ENCODE data around the gene EXTL1.

Gene EXTL1

DNA sequence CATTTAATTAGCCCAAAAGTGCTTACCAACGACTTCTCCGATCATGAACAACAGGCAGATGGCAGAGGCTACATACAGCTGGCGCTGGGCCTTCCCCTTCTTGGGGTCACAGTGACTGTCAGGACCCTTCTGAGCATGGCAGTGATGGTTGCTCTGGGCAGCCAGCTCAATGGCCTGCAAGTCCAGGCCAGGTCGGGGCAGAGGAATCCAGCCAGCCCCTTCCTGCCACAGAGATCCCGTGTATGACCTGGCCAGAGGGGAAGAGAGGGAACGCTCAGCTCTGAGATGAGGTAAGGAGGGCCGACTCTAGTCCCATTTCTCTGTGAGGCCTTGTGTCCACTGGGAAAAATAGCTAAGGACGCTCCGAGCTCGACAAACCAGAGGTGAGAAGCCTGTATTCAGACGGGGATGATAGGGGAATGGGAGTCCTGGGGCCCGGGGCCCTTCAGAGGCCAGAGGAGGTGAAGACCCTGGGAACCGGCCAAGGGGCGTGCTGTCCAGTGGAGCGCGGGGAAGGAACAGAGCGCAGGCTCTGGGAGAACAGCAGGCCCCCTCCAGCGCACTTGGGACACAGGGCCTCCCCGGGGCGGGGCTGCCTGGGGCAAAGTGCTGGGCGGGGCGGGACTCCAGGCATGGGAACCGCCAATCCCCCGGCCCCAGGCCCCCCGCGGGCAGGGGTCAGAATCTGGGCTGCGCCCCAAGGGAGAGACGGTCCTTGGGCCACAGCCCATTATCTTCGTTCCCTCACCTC is 23.6 kb downstream of the EXTL1 start:
- DNase-seq, result no peak

DNA sequence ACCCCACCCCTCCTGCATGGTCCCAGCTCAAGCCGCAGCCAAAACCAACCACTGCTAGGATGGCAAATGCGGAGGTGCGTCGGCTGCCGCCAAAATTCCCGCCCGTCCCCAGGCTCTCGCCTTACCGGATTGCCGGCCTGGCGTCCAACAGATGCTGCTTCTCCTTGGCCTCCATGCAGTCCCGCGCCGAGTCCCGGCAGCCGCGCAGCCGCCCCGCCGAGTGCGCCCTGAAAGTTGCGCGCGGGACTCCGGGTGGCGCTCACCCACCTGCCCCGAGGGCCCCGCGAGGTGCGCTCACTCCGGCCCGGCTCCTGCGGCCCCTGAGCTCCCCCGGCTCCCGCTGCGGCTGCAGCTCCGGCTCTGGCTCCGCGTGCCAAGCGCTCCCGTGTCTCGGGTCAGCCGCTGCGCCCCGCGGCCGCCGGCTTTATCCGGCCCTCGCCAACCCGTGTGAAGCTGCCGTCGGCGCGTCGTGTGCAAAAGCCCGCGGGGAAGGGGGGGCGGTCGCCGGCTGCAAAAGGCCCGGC is 24.2 kb downstream of the EXTL1 start, which contains the start of gene SLC30A2:
Gene SLC30A2, minus strand, starts transcription at position 397 of the 524 bp plus-strand sequence. Its CDS starts 222 bp downstream, at position 175.
- DNase-seq, result no peak

DNA sequence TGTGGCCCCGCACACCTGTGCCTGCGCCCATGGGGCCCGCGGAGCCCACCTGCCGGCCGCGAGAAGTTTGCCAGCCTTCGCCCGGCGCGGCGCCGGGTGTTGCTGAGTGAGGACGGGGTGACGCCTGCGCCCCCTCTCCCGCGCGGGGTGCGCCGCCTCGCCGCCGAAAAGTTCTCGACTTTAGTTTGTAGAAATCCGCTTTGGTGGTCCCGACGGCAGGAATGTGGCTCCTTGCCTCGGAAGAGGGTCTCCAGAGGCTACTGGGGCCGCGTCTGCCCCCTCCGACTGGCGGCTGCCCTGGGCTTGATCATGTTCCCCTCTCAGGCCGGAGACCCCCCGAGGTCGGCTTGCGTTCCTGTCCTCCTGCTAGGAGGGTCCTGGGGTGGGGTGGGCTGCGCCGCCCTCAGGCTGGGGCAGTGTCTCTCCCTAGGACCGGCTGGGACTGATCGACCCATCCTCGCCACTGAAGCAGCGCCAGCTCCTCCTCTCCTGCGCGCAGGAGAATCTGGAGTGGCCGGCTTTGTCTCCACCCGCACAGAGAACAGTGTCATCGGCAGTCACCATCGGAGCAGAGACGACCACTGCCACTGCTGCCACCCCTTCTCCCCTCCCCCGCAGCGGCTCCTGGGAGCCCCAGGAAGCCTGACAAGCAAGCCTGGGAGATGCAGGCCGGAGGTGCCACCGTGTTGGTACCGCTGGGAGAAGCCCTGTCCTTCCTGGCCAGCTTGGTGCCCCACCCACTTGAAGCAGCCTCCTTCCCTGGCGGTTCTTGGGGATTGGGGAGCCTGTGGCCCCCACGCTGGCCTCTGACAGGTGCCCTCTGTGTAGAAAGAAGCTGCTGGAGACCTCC is 24.9 kb downstream of the EXTL1 start:
- DNase-seq, result no peak

DNA sequence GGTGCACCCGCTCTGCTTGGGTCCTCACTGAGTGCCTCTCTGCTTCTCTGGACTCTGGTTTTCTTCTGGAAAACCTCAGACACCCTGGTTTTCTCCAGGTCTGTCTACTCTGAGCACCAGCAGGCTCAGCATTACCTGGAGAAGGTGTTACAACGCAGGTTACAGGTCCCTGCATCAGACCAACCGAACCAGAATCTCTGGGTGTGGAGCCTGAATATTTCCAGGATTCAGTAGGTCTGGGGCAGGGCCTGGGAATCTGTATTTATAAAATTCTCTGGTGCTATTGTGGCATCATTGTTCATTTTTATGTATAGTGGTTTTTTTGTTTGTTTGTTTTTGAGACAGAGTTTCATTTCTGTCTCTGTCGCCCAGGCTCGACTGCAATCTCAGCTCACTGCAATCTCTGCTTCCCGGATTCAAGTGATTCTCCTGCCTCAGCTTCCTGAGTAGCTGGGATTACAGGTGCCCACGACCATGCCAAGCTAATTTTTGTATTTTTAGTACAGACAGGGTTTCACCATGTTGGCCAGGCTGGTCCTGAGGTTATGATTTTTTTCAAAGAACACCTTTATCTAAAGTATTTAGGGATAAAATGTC is 25.8 kb downstream of the EXTL1 start:
- no peak for DNase-seq

DNA sequence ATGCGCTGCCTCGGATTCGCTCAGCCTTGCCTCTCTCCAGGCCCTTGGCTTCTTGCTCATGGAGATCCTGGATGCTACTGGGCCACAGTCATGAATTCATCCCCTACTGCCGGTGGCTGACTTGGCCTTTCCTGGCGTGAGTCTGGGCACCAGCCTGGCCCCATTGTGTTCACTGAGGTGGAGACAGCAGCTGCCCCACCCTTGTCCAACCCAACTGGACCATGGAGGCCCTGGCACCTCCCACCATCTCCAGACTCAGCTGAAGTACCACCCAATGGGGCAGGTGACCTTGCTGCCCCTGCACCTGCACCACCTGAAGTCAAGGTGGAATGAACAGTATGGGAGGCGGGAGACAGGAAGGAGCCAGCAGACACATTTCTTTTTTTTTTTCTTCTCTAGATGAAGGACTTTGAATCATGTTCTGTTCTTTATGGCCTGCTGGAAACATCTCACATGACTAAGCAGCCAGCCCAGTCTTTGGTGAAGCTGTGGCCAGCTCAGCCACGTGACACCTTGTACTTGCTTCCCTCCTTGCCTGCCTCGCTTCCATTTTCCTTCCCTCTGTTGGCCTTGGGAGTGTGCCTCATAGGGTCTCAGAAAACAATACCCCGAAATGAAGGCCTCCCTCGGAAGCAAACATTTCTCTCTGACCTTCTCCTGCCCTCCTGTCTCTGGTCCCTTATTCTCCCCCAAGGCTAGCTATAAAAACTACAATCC is 28.1 kb downstream of the EXTL1 start:
- DNase-seq, result no peak

DNA sequence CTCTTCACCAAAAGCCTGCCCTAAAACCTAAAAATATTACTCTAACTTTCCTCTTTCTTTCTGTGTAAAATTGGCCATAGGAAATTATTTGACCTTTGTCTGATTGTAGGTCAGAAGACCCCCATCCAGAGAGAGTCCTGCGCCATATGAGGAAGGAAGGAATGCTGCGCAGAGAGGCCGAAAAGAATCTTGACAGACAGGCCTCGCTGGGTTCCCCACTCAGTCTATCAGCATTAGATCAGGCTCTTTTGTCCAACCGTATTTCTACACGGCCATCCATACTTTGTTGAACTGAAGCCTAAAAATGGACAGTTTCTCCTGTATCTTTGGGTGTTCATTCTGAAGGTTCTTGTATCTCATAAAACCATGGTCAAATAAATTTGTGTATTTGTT is 28.7 kb downstream of the EXTL1 start:
- DNase-seq, result no peak

DNA sequence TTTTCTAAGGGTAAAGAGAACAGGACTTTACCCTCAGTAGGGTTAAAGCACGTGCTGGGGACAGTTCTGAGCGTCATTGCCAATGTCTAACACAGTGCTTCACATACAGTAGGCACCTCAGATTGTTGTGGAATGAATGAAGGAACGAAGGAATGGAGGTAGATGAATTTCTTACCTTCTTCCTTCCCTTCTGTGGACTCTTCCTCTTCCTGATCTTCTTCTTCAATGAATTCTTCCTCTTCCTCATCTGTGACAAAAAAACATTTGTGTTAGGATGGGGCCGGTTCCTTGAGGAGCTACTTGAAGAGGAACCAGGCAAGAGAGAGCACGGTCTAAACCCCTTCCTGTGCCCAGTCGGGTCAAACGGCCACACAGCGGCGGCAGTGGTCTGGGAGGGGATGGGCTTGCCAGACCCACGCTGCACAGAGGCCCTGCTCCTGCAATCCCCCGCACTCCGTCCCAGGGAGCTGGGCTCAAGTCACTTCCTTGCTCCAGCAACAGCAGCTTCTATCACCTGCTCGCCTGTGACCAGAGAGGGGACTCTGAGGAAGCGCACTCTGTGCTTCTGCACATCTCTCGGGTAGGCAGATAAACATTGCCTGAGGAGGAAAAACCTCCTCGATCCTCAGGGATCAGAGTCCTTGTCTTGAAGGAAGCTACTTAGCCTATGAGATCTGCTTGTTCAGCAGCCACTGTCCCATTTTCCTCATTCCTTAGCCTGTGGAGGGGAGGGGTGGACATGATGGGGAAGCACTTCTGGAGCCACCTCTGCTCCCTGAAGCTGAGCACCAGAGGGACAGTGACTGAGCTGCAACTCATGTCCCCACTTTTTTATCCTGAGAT is 32.4 kb downstream of the EXTL1 start:
- no peak for DNase-seq

DNA sequence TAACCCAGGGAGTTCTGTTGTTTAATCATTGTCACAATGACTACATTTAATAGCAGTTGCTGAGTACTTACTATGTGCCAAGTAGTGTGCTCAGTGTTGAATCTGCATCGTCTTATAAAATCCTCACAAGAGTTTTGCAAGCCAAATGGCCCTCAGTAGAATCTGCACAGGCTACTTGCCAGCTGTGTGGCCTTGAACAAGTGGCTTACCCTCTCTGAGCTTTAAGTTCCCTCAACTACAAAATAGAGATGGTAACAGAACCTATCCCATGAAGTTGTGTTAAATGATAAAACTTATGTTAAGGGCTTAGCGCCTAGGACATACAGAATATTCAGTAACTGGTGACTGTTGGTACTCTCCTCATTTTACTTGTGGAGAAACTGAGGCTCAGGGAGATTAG is 33.5 kb downstream of the EXTL1 start:
- DNase-seq, result no peak

DNA sequence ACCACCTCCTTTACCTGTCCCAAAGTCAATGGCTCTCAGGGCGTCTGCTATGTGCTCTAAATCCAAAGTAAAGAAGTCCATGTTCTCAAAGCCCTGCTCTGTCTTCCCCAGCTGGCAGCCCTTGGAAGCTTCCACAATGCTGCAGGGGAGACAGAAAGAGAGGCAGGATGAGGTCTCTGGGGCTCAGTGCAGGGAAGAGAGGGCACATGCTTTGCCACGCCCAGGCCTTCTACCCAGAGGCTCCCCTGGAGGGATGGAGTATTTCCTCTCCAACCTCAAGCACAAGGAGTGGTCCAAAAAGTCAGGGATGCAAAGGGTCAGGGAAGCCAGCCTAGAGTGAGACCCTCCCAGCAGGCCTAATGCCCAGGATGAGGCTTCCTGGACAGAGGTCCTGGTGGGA is 35.6 kb downstream of the EXTL1 start:
- no peak for DNase-seq

DNA sequence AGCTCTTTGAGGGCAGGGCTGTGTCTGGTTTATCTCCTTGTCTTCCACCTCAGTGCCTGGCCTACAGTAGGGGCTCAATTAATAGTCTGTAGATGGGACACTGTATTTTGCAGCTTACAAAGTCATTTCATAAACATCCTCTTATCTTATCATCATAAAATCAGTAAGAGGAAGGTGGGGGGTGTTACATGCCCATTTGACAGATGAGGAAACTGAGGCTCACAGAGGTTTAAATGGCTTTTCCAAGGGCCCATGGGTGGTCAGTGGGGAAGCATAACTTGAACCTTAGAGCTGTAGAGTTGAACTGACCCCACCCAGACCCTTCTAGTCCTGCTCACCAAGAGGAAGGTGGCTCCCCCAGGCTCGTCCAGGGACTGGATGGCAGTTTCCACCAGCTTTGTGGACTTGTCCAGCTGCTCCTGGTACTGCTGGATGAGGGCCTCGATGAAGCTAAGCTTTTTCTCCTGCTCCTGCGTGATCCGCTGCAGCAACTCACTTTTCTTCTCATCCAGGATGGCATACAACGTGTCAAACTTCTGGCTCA is 36.5 kb downstream of the EXTL1 start:
- no peak for DNase-seq

DNA sequence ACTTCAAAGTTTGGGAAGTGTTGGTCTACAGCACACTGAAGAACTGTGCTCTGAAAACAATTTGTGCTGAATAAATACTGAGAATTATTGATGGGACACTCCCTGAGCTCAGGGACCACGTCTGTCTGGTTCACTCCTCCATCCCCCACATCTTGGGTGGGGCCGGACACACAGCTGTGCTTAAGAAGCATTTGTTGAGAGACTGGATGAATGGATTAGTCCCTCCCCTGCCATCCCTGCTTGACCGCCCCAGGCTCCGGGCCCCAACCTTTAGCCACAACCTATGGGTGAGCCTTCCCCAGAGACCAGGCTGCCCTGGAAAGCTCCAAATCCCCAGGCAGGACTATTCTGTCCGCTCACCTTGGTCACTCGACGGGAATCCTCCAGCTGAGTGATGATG is 38.3 kb downstream of the EXTL1 start:
- DNase-seq, result no peak

DNA sequence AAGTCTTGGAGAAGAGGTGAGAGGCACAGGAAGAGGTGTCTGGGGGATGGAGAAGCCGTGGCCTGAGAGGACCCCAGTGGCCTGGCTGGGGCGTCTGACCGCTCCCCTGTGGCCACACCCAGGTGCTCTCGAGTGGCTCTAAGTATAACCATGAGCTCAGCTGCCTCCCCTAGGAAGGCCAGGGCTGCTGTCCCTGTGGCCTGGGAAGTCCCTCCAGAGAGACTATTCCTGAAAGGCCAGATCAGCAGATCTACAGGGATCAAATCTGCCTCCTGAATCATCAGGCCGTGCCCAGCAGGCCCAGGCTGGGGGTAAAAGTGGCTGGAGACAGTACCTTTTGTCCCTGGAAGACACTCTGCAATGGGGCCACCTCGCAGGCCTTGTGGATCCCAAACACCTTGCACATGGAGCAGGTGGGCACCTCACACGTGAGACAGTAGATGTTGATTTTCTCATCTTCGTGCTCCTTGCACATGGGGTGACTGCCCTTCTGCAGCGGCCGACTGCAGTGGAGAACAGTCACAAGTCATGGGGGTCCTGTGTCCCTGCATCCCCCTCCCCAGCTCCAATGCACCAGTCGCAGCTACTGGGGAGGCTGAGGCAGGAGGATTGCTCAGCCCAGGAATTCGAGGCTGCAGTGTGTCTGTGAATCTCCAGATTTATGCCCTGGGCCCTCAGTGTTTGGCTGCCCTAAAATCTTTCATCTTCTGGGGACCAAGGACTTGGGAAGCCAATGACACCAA is 39.4 kb downstream of the EXTL1 start:
- no peak for DNase-seq

DNA sequence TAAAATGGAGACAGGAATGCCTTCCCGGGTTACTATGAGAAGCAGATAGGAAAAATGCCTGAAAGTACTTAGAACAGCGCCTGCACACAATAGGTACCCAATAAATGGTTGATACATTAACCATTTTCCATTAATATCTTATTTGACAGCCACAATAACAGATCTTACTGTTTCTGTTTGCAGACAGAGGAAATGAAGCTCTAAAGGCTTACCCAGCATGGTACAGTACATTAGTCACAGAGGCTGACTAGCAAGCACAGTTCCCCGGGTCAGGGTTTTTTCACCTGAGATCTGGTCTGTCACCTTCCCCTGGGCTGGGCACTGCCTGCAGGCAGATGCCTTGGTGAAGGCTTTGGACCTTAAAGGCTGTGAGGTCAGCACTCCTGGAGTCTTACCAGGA is 43.0 kb downstream of the EXTL1 start:
- DNase-seq, result no peak

DNA sequence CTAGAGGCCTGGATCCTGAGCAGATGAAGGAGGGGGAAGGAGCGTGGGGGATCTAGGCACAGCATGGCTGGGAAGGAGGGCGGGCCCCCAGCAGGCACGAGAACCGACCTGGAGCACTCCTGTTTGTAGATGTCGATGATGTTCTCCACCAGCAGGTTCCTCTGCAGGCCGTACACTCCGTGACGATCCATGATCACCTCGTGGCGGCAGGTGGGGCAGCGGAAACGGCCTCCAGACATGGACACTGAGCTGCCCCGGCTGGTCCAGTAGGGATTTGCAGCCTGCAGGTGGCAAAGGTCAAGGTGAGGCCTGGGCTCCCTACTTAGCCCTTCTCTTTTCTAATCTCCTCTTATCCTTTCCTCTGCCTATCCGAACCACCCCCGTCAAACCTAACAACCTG is 44.6 kb downstream of the EXTL1 start:
- no peak for DNase-seq

DNA sequence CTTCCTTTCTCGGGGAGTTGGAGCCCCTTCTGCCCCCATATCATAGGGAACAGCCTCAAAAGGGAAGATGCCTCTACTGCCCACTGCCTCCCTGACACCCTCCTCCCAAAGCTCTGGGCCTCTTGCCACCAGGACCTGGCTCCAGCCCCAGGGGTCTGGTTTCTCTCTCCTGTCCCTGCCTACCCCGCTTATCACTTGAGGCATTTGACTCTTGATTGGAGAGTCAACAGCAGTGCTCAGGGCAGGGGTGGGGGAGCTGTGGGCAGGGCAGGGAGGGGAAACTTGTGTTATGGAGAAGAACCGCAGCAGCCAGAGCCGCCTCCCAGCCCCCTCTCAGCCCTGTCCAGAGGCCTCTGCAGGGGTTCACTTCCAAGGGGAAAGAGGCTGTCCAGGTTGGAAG is 45.3 kb downstream of the EXTL1 start:
- no peak for DNase-seq

DNA sequence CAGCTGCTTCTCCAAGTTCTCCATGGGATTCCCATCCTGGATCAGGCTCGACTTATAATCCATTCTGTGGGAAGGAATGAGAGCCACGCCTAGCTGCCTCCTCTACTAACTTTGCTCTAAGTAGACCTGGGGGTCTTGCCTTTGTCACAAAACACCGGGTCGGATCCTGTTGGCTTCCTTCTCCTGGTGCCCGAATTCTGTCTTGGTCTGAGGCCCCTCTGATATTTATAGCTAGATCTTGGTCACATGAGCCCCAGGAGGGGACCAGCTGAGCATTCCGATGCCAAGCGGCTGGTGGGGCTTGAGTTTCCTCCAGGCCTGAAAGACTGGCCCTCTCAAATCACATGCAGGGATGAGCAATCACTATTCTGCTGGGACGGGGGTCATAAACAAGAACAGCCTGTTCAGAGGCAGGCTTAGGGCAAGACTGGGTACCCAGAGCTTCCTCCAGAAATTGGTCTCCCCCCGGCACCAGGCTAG is 45.9 kb downstream of the EXTL1 start, which contains the start of gene TRIM63:
Gene TRIM63, minus strand, starts transcription at position 199 of the 480 bp plus-strand sequence. Its CDS starts 136 bp downstream, at position 63.
- DNase-seq, result no peak

DNA sequence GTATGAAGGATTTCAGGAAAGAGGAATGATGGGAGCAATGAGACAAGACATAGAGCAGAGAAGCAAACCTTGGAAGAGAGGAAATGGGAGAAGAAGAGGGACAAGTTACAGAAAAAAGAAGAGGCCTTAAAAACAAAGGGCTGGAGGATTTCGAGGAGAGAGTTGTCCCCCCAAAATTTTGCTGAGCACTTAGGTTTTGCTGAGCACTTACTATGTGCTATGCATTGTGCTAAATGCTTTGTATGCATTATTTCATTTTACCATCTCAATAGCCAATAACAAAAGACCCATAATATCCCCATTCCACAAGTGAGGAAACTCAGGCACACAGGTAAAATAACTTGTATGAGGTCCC is 48.3 kb downstream of the EXTL1 start:
- no peak for DNase-seq

DNA sequence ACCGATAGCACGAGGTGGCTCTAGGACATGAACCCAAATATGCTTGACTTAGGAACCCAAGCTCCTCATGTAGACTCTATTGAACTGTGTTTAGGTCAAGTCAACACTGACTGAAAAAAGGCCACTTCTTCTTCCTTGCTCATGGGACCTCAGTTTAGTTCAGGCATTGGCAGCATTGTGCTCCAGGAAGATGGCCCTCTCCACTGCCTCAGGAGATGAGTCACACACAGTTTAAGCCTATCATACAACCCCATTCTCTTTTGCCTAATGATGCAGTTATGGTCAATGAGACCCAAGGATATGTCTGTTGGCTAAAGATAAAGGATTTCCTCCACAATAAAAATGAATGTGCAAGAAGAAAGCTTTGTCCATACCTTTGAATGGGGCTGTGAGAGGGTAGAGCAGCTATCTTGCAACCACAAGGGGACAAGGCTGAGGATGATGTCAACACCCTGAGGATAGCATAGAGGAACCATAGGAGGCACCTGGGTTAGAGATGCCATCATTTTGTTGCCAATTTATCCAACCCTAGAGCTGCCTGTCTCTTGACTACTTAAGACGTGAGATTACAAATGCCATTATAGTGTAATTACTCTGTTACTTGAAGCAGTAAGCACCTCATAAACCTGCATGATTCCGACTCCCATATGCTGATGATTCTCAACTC is 48.9 kb downstream of the EXTL1 start:
- DNase-seq, result no peak

DNA sequence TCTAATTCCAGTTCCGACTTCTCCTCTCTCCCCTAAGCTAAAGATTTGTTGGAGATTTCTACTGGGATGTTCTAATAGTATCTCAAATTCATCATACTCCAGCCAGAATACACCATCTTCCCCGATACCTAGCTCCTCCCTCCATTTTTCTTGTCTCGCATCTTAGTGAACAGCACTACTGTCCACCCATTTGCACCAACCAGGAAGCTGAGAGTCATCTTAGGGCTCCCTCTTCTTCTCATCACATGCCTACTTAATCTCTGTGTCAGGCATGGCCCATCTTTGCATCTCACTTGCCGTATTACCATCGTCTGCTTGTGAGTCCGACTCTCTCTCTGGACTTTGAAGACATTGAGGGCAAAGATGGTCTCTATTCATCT is 49.4 kb downstream of the EXTL1 start:
- no peak for DNase-seq

DNA sequence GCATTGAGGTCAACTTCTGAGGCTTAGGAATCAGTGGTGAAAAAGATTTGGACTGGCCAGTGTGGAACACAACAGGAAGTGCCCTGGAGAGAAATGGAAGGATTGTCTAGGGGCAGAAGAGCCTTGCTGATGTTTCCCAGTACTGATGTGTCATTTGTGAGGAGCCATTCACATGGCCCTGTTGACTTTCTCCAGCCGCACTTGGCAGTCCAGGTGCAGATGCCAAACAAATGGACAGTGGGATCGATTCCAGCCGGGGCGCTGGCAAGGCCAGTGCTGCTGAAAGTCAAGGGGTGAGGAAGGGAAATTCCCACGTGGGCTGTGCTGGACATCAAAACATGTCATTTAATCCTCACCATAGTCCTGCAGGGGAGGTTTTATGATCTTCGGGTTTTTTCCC is 50.7 kb downstream of the EXTL1 start:
- DNase-seq, result no peak

Measured in hippocampal formation (tissue), 2 donors.